Kidney epithelial cell (primary cell): Measurements from ENCODE around the gene INTS6L. TPM values are rescaled to one million over a fixed set of nuclear protein-coding genes. Genes with fewer than 3 reads are reported as not detected.

Source experiments
- DNase-seq: peaks from one replicate; pipeline ENCODE4 v3.0.0-alpha.2; 2010; ENCODE audit warnings: low read depth
- H3K27me3 ChIP-seq: 2 replicates; pipeline ENCODE4 v1.6.0; 2011; ENCODE audit warnings: low read length; ENCODE audit not compliant: control insufficient read depth, insufficient read depth
- H3K36me3 ChIP-seq: 2 replicates; pipeline ENCODE4 v1.5.1; 2011; ENCODE audit warnings: low read length; ENCODE audit not compliant: control insufficient read depth, insufficient read depth
- H3K4me3 ChIP-seq: 2 replicates; pipeline ENCODE4 v1.5.1; 2011; ENCODE audit warnings: low read depth, mild to moderate bottlenecking, control low read depth, low read length
- total RNA-seq: library from RNA; depleted of rRNA; stranded (reverse); fragments of >200 nt; gene quantifications from 2 replicates; pipeline ENCODE4 v1.2.3, GENCODE V29; 2015
- TF ChIP-seq, protein P1 (sequence below): IDR thresholded peaks from 2 replicates; pipeline ENCODE4 v1.5.1; 2011; ENCODE audit warnings: mild to moderate bottlenecking, moderate library complexity, low read length, control low read depth, inconsistent platforms; ENCODE audit not compliant: insufficient read depth, poor library complexity, severe bottlenecking

The INTS6L gene
- total RNA-seq, 1 donor from 2014 or later, result 3.0 TPM

DNA sequence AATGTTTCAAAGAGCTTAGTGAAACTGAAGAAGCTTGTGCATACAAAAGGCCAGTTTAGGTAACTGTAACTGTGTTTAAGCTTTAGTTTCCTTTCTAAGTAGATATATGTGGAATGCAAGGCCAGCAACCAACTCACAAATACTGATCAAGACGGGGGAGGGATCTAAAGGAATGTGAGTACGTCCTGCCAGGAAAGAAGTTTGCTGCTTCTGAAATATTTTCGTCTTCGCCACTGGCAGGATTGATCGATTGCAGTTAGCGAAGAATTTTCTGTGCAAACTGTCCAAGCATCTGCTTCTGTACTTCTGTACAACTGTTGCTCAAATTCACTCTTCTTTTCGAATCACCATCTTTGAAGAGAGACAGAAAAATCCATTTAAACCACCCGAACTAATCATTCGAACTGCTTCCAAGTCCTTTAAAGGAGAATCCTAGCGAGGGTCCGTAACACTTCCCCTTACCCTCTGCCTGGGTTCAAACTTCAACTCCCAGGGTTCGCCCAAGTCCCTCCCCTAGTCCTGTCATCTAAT is 373 bp upstream of the INTS6L start:
- TF ChIP-seq, protein P1, sequence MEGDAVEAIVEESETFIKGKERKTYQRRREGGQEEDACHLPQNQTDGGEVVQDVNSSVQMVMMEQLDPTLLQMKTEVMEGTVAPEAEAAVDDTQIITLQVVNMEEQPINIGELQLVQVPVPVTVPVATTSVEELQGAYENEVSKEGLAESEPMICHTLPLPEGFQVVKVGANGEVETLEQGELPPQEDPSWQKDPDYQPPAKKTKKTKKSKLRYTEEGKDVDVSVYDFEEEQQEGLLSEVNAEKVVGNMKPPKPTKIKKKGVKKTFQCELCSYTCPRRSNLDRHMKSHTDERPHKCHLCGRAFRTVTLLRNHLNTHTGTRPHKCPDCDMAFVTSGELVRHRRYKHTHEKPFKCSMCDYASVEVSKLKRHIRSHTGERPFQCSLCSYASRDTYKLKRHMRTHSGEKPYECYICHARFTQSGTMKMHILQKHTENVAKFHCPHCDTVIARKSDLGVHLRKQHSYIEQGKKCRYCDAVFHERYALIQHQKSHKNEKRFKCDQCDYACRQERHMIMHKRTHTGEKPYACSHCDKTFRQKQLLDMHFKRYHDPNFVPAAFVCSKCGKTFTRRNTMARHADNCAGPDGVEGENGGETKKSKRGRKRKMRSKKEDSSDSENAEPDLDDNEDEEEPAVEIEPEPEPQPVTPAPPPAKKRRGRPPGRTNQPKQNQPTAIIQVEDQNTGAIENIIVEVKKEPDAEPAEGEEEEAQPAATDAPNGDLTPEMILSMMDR, result no peak
- no peak for DNase-seq

DNA sequence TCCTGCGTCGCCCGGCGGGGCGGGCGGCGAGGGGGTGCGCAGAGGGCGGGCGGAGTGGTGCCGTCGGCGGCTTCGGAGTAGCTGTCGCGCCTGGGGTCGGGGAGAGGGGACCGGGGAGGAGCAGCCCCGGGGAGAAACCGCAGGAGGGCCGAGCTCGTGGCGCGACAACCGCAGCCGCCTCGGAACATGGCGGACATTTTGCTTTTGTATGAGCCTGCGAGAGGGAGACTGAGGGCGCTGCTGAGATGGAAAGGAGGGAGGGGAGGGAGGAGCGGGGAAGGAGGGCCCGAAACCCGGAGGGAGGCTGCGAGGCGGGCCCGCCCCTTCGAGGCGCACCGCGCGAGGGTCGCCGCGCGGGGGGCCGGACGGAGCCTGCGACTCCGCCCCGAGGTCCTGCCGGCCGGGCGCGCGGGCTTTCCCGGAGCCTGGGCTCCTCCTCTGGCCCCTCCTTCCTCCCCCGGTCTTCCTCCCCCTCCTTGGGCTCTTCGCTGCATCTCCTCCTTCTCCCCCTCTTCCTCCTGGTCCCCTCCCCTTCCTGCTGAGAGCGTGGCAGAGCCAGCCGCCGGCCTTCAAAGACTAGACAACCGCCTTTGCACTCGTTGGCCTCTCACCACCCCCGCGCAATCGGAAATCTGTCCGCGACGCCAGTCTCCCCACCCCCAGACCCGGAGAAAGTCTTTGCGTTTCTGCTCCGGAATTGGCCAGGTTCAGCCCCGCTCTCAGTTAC is 1.1 kb downstream of the INTS6L start:
- no peaks in the 10 kb centered on the region for H3K36me3 ChIP-seq
- peak; percentile 51 for DNase-seq
- H3K4me3 ChIP-seq, result peak overlapping the region; percentile 71
- TF ChIP-seq, protein P1, result no peak
- no peaks in the 10 kb centered on the region for H3K27me3 ChIP-seq

More for the DNA sequence above, 373 bp upstream of the INTS6L start:
- Histone ChIP-seq H3K27me3 (no peaks in the 10 kb centered on the region), H3K36me3 (no peaks in the 10 kb centered on the region), H3K4me3 (peak overlapping the region; percentile 36)

DNA sequence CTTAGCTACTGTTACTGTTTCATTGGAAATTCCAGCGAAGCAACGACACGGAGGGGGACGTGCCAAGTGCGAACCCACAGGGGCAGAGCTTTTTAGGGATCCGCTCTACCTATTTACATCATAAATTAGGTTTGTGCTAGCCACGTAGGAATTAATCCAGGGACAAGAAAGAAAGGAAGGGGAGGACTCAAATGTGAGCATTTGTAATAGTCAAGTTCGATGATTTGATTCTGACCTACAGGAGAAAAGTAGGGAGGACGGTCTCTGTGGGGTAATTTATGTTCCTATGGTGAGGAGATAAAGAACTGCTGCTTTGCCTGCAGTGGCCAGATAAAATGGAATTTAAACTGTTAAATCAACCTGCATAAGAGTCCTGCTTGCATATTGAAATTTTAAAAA is 1.7 kb downstream of the INTS6L start:
- Histone ChIP-seq H3K4me3 (peak overlapping the region; percentile 50), H3K27me3 (no peaks in the 10 kb centered on the region), H3K36me3 (no peaks in the 10 kb centered on the region)
- TF ChIP-seq, protein P1, result no peak
- no peak for DNase-seq

DNA sequence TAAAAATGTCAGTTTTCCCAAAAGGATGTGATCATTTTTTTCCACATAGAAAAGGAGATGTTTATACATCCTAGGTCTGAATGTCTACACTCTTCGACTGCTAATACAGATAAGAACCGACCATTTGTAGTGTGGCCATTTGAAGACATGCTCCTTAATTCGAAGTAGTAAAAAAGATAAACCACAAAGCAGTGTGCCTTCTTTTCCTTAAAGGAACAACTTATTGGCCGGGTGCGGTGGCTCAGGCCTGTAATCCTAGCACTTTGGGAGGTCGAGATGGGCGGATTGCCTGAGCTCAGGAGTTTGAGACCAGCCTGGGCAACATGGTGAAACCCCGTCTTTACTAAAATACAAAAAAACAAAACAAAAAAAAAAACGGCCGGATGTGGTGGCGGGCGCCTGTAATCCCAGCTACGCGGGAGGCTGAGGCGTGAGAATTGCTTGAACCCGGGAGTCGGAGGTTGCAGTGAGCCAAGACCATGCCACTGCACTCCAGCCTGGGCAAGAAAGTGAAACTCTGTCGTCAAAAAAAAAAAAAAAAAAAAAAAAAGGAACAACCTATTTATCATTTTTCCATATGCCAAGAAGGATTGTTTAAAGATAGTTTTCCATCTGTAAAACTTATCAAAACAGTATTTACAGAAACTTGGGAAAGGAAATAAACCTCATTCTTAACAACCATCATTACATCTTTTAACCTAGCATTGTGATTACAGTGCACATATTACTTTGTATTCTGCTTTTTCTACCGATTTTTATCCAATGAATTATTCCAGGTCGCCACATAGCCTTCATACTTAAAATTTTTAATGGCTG is 2.6 kb downstream of the INTS6L start:
- H3K27me3 ChIP-seq, result no peaks in the 10 kb centered on the region
- TF ChIP-seq, protein P1, result no peak
- no peaks in the 10 kb centered on the region for H3K36me3 ChIP-seq
- no peak overlapping the region for H3K4me3 ChIP-seq
- no peak for DNase-seq

DNA sequence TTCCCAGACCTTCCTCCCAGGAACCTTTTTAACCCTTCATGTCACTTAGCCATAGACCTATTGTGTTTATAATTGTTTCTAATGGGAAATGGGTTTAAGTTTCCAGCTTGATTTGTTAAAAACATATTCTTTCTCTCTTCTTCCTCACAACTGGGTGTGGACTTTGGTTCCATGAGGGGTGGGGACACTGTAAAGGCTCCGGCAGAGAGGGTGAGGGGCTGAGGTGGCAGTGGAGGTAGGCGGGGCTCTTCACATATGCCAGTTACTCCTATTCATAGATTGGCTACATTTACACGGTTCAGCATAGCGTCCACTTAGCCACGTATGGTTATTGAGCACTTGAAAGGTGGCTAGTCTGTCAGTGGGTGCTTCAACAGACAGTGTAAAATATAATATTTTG is 7.8 kb downstream of the INTS6L start:
- no peaks in the 10 kb centered on the region for H3K36me3 ChIP-seq
- TF ChIP-seq, protein P1, result no peak
- H3K27me3 ChIP-seq, result no peaks in the 10 kb centered on the region
- H3K4me3 ChIP-seq, result no peak overlapping the region
- no peak for DNase-seq
